HG03045 (cell line): Measurements from ENCODE around the gene CD99.
"Not testable (repeated sequence)": the region's sequence is repeated elsewhere in the genome, so short reads cannot be mapped to it uniquely, and the experiment has no call there.

Experiments used
- ATAC-seq: cut with Tn5 transposase; IDR thresholded peaks from one replicate; pipeline ENCODE4 v1.9.1; 2021; ENCODE audit warnings: mild to moderate bottlenecking, moderate library complexity; ENCODE audit not compliant: unreplicated experiment

The CD99 gene

GRCh38 chrX:2766906-2767305 is 75.8 kb downstream of the CD99 start:
- no peak for ATAC-seq

DNA sequence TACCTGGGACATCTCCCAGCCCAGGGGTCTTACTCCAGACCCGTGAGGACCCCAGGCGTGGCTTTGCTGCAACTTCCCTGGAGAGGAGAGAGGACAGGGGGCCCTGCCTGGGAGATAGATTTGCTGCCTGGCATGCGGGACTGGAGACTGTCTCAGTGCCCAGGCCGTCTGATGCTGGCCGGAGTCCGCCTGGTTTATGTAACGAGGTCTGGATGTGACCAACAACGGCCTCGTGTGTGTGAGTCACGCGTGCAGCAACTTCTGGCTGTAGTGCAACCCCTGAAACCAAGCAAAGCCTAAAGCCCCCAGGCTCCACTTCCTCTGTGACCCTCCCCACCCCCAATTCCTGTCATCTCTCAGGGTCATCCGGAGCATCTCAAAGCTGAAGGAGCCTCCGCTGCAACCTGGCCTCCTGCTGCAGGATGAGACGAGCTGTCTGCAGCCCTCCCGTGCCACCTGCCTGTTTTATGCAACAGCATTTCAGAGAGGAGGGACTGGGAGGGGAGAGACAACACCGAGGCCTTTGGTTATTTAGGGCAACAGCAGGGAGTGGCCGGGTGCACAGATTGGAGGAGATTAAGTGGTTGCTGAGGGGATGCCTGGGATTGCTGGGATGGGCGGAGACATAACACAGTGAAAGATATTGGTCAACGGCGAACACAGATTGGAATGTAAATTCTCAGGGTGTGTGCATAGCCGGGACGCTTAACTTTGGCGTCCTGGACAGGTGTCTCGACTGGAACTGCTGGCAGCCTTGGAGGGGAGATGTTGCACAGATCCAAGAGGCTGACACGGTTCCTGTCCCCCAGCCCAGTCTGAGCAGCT is 76.7 kb downstream of the CD99 start:
- no peak for ATAC-seq

GRCh38 chrX:2769615-2770014 is 78.5 kb downstream of the CD99 start:
- ATAC-seq, result no peak

- not testable (repeated sequence) for ATAC-seq
Observed at GRCh38 chrX:2773166-2774055, 82.3 kb downstream of the CD99 start.

DNA sequence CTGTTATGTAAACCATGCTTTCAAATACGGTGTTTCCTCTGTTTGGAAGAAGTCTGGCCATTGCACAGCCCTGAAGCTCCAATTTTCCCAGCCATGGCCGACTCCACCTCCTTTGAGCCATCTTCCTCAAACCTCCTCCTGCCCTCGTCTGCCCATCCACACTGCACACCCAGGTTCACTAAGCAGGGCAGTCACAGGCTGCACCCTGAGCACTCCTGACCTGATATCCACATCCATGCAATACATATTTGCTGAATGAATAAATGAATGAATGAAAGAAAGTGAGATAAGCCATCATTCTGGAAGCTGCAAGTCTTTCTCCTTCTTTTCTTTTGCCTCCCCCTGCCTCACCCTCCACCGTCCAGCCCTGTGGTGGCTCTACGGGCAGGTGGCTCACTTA is 83.0 kb downstream of the CD99 start:
- ATAC-seq, result no peak

DNA sequence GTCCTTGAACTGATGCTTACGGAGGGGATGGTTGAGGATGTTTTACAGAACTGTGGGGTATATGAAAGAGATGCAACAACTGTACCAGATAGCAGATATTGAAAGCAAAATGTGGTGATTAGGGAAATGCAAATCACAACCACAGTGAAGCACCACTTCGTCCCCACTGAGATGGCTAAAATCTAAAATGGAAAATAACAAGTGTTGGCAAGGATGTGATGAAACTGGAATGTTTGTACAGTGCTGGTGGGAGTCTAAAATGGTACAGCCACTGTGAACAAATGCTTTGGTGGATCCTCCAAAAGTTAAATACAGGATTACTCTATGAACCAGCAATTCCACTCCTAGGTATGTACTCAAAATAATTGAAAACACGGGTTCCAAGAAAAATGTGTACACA is 83.7 kb downstream of the CD99 start:
- ATAC-seq, result no peak

DNA sequence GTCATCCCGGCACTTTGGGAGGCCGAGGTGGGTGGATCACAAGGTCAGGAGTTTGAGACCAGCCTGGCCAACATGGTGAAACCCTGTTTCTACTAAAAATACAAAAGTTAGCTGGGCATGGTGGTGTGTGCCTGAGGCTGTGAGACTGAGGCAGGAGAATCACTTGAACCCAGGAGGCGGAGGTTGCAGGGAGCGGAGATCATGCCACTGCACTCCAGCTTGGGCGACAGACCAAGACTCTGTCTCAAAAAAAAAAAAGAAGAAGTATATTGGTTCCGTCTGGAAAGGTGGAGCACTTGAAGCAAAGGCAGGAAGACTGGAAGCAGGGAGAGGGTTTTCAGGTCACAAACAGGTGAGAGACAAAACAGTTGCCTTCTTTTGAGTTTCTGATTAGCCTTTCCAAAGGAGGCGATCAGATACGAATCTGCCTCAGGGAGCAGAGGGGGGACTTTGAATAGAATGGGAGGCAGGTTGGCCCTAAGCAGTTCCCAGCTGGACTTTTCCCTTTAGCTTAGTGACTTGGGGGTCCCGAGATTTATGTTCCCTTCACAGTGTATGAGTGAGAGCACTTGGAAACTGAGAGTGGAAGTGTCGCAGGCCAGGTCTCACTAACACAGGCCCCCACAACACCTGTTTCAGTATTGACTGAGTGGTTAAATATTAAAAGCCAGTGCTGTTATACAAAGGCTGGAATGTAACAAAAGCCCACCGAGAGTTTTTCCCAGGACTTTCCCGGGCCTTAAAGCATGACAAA is 89.6 kb downstream of the CD99 start:
- ATAC-seq, result not testable (repeated sequence)

DNA sequence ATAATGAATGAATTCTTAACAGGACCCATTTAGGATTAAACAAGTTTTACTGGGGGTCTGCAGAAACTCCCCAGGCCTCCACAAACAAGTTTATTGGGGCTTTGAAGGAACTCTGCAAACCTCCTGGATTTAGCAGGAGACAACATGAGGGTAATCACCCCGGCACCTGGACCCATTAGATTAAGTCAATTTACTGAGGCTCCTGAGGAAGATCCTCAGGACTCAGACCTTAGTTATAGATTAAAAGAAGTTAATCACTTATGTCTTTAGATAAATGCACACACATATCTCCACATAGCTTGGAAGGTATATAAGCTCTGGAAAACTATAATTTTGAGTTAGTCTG is 90.1 kb downstream of the CD99 start:
- ATAC-seq, result no peak

- ATAC-seq, result no peak
Observed at GRCh38 chrX:2781698-2782097, 90.6 kb downstream of the CD99 start.

DNA sequence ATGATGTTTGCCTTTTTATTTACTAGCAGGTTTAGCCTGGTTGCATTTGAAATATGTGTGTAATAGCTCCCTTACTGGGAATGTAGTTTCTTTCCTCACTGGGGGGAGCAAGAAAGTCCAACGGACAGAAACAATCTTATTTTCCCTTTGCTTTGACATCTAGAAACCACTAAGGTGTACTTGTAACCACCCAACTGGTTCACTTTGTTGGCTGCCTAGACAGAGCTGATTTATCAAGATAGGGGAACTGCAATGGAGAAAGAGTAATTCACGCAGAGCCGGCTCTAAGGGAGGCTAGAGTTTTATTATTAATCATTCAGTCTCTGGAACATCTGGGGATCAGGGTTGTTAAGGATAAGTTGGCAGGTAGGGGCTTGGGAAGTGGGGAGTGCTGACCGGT is 91.1 kb downstream of the CD99 start:
- no peak for ATAC-seq

GRCh38 chrX:2782778-2783177 is 91.7 kb downstream of the CD99 start:
- ATAC-seq, result no peak

DNA sequence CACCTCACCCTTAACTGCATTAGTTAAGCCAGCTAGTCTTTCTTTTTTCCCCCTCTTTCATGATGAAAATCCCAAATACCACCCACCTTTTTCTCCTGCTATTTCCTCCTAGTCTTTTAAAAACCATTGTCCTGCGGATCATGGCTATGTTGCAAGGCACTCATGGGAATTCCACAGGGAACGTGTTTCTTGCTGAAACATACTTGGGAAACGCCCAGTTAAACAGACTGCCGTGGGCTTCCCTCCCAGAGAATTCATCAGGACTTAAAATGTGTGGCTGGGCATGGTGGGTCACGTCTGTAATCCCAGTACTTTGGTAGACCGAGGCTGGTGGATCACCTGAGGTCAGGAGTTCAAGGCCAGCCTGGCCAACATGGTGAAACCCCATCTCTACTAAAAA is 92.9 kb downstream of the CD99 start:
- no peak for ATAC-seq

DNA sequence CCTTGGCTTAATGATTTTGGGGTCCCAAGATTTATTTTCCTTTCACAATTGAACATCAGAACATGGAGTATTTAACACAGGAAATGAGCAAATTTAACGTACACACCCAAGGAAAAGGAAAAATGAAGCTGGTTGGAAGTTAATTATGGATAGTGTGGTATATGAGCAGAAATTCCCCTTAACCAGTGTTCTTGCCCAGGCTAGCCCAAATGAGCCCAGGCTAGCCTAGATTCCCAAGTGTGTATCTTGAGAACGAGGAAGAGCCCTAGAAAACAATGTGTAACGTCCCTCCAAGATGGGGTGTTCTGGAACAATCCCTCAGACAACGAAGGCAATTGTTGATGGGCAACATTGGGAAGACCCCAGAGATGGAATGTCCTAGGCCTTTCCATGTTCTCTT is 94.4 kb downstream of the CD99 start:
- no peak for ATAC-seq

DNA sequence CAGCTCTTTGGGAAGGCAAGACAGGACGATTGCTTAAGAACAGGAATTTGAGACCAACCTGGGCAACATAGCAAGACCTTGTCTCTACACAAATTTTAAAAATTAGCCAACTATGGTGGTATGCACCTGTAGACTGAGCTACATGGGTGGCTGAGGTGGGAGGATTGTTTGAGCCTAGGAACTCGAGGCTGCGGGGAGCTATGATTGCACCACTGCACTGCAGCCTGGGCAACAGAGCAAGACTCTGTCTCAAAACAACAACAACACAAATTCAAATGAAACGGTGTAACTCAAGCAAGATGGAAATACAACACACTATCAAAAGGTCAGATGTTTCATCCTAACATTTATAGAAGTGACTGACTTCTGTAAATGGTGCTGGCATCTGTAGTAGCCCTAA is 97.9 kb downstream of the CD99 start:
- ATAC-seq, result no peak

- no peak for ATAC-seq
Observed at GRCh38 chrX:2789569-2789968, 98.5 kb downstream of the CD99 start.
